Measurements from ENCODE around the gene MGAT3. TPM values are rescaled to one million over a fixed set of nuclear protein-coding genes. Genes with fewer than 3 reads are reported as not detected.

Gene MGAT3
- polyA plus RNA-seq, 1 donor from 2014 or later = 29.1 TPM

- H3K79me2 ChIP-seq (replicated peaks; ENCODE audit: insufficient read depth, low read length) = peaks cover 7% of the 10 kb centered on the region
- no peak overlapping the region for H2AFZ ChIP-seq (ENCODE audit: low read depth, low read length)
- no peak overlapping the region for H3K9ac ChIP-seq (ENCODE audit: low read length)
- TF ChIP-seq CTCF (IDR thresholded peaks at IDR 0.05; ENCODE audit: poor library complexity, severe bottlenecking) (no peak), RAD21 (conservative IDR thresholded peaks at IDR 0.05) (no peak), EZH2 (IDR thresholded peaks at IDR 0.05; ENCODE audit: borderline replicate concordance, insufficient read depth, low read length, poor library complexity, severe bottlenecking) (no peak)
- H3K27me3 ChIP-seq (ENCODE audit: insufficient read depth, low read depth, low read length) = no peaks in the 10 kb centered on the region
- no peak overlapping the region for H3K27ac ChIP-seq (ENCODE audit: low read length)
- no peak overlapping the region for H3K4me2 ChIP-seq (ENCODE audit: low read length)
- H3F3A ChIP-seq (ENCODE audit: insufficient read depth, low read length, poor library complexity, severe bottlenecking) = no peaks in the 10 kb centered on the region
- H3K9me3 ChIP-seq (ENCODE audit: low read length) = no peaks in the 10 kb centered on the region
- no peaks in the 10 kb centered on the region for H3K9me2 ChIP-seq (ENCODE audit: insufficient read depth, low read length)
- H3K4me3 ChIP-seq (ENCODE audit: low read length) = no peak overlapping the region
- H3K36me3 ChIP-seq (ENCODE audit: insufficient read depth, low read length) = no peaks in the 10 kb centered on the region
- no peaks in the 10 kb centered on the region for H4K20me1 ChIP-seq (ENCODE audit: insufficient read depth)
Measured at GRCh38 chr22:39467390-39467895, 10.6 kb downstream of the MGAT3 start.

- H3K9ac ChIP-seq (ENCODE audit: low read length) = no peak overlapping the region
- H2AFZ ChIP-seq (ENCODE audit: low read depth, low read length) = no peak overlapping the region
- TF ChIP-seq POLR2AphosphoS5 (IDR thresholded peaks at IDR 0.05) (no peak), EP300 (conservative IDR thresholded peaks at IDR 0.05; ENCODE audit: poor library complexity, severe bottlenecking) (no peak), EZH2 (IDR thresholded peaks at IDR 0.05; ENCODE audit: borderline replicate concordance, insufficient read depth, low read length, poor library complexity, severe bottlenecking) (no peak), RAD21 (conservative IDR thresholded peaks at IDR 0.05) (no peak), TAF1 (IDR thresholded peaks at IDR 0.05; ENCODE audit: low read depth) (no peak), MXI1 (conservative IDR thresholded peaks at IDR 0.05; ENCODE audit: poor library complexity, severe bottlenecking) (no peak), SMC3 (conservative IDR thresholded peaks at IDR 0.05; ENCODE audit: poor library complexity) (no peak), CTCF (IDR thresholded peaks at IDR 0.05; ENCODE audit: poor library complexity, severe bottlenecking) (no peak)
- TF ChIP-seq, protein P1, sequence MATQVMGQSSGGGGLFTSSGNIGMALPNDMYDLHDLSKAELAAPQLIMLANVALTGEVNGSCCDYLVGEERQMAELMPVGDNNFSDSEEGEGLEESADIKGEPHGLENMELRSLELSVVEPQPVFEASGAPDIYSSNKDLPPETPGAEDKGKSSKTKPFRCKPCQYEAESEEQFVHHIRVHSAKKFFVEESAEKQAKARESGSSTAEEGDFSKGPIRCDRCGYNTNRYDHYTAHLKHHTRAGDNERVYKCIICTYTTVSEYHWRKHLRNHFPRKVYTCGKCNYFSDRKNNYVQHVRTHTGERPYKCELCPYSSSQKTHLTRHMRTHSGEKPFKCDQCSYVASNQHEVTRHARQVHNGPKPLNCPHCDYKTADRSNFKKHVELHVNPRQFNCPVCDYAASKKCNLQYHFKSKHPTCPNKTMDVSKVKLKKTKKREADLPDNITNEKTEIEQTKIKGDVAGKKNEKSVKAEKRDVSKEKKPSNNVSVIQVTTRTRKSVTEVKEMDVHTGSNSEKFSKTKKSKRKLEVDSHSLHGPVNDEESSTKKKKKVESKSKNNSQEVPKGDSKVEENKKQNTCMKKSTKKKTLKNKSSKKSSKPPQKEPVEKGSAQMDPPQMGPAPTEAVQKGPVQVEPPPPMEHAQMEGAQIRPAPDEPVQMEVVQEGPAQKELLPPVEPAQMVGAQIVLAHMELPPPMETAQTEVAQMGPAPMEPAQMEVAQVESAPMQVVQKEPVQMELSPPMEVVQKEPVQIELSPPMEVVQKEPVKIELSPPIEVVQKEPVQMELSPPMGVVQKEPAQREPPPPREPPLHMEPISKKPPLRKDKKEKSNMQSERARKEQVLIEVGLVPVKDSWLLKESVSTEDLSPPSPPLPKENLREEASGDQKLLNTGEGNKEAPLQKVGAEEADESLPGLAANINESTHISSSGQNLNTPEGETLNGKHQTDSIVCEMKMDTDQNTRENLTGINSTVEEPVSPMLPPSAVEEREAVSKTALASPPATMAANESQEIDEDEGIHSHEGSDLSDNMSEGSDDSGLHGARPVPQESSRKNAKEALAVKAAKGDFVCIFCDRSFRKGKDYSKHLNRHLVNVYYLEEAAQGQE (IDR thresholded peaks at IDR 0.05; ENCODE audit: borderline replicate concordance) = no peak
- H3F3A ChIP-seq (ENCODE audit: insufficient read depth, low read length, poor library complexity, severe bottlenecking) = no peaks in the 10 kb centered on the region
- peaks cover 3% of the 10 kb centered on the region for H3K79me2 ChIP-seq (replicated peaks; ENCODE audit: insufficient read depth, low read length)
- H4K20me1 ChIP-seq (ENCODE audit: insufficient read depth) = no peaks in the 10 kb centered on the region
- no peaks in the 10 kb centered on the region for H3K27me3 ChIP-seq (ENCODE audit: insufficient read depth, low read depth, low read length)
- no peak overlapping the region for H3K4me3 ChIP-seq (ENCODE audit: low read length)
- no peak overlapping the region for H3K4me2 ChIP-seq (ENCODE audit: low read length)
- H3K27ac ChIP-seq (ENCODE audit: low read length) = no peak overlapping the region
- H3K9me3 ChIP-seq (ENCODE audit: low read length) = no peaks in the 10 kb centered on the region
- no peaks in the 10 kb centered on the region for H3K36me3 ChIP-seq (ENCODE audit: insufficient read depth, low read length)
- no peaks in the 10 kb centered on the region for H3K9me2 ChIP-seq (ENCODE audit: insufficient read depth, low read length)
Measured at GRCh38 chr22:39468487-39469325, 11.9 kb downstream of the MGAT3 start.

Measured in neural cell (in vitro differentiated cells).